Articular chondrocyte of knee joint (primary cell): ENCODE data around the gene SNHG17. TPM values are rescaled to one million over a fixed set of nuclear protein-coding genes. Genes with fewer than 3 reads are reported as not detected.

Source experiments
- small RNA-seq: library from RNA; depleted of rRNA; stranded (forward); fragments of <200 nt; gene quantifications from one replicate; pipeline ENCODE3, GENCODE V24; 2012
- total RNA-seq: library from RNA; depleted of rRNA; stranded (reverse); fragments of >200 nt; gene quantifications from 2 replicates; pipeline ENCODE4 v1.2.3, GENCODE V29; 2012

The SNHG17 gene
- 3.5 and 8.5 TPM in 2 replicates for total RNA-seq

DNA sequence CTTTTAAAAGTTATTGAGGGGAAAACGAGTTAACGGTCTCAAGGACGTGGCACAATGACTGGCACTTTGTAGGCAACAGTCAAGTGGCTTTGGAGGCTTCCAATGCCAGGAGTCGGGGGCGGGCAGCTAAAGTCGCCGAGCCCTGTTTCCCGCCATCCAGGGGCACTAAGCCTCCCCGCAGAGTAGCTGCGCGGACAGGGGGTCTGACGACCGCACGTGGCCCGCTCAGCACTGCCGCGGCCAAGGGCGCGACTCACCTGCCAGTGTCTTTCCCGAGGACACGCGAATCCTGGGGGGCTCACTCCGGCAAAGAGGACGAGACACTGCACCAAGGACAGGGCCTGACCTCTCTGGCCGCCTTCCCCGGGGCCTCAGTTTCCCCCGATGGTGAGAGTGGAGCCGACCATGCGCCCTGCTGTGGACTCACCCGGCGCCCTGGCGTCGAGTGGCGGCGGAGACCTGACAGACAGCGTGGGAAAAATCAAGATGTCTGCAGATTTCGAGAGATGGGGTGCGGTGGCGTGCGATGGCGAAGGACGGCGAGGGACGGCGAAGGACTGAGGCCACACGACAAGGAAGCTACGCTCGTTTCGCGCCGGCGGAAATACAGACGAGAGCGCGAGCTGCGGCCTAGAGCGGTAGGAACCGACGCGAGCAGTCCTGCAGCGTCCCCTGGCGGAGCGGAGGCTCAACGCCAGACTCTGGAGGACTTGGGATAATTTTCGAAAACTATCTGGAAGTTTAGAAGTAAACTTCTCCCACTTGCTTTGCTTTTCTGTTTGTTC is at the start of gene SNHG17:
SNHG17 (minus strand) TSS at position 559 of the 785 bp plus-strand sequence.

DNA sequence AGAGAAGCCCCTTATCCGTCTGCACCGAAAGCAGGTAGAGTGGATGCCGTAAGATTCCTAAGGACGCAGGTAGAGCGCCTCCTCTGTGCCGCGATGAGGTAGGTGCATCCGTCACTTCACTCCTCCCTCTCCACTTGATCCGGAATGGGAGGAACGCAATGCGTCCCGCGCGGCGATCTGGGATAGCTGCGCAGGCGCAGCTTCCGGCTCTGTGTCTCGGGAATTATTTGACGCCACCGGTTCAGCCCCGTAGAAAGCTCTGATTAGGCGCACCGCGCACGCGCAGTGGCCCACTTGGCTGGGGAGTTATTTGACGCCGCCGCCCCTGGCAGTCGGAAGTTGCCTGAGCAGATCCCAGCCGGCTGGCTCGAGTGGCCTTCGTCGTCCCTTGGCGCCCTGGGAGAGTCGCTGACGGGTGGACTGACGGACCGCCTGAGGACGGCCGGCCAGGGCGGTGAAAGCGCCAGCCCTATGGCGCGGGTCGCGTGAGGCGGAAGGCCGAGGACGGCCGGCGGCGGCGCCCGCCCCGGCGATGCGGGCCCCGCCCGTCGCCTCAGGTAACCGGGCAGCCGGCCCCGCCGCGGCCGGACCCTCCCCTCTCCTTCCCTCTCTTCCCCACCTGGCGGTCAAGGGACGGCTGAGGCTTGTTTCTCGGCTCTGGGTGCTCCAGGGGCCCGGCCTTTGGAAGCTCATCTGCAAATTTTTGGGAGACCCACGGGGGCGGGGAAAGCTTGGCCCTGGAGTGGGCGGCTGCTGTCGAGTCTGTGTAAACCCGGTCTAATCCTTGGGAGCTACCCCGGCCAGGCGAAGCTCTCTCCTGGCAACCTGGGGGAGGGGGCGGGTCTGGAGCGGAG is 37.6 kb upstream of the SNHG17 start, which contains the start of gene RALGAPB:
RALGAPB (plus strand) TSS at position 331 of the 854 bp plus-strand sequence. CDS start 15,590 bp downstream, outside the sequence.

Small RNA genes lying within 50 kb of the gene (small RNA-seq; reads per million reads assigned to genes)
- gene RF00056 (not detected), gene SNORA60 (12.0 reads per million, percentile 94 among the genes with 10 or more reads in this experiment), gene SNORA71A (243 reads per million, percentile 98 among the genes with 10 or more reads in this experiment), gene SNORA71B (594 reads per million, percentile 99 among the genes with 10 or more reads in this experiment), gene SNORA71C (6.9 reads per million, percentile 92 among the genes with 10 or more reads in this experiment), gene SNORA71D (4,074 reads per million, percentile 100 among the genes with 10 or more reads in this experiment), gene SNORA71E (not detected)

Other genes with a start within 250 kb of the SNHG17 start
- gene KIAA1755, start 174.6 kb downstream of the SNHG17 start, total RNA-seq: 2.0 and 3.7 TPM in 2 replicates
- gene BPI, start 131.2 kb downstream of the SNHG17 start, total RNA-seq: not detected in 2 replicates
- 0.54 and 2.1 TPM in 2 replicates for gene LBP, start 88.8 kb downstream of the SNHG17 start, total RNA-seq
- 41.4 and 42.5 TPM in 2 replicates for gene RALGAPB, start 37.5 kb upstream of the SNHG17 start, total RNA-seq
- gene ADIG, start 145.9 kb upstream of the SNHG17 start, total RNA-seq: not detected in 2 replicates
- not detected in 2 replicates for gene ARHGAP40, start 166.5 kb upstream of the SNHG17 start, total RNA-seq